ENCODE measurements around the gene GBA3.

GBA3 gene

GRCh38 chr4:22692736-22693135 is at the start of gene GBA3:
Gene GBA3 (plus strand): TSS chr4:22692937.
- no peak for DNase-seq

GRCh38 chr4:22643952-22644351 is 48.8 kb upstream of the GBA3 start:
- DNase-seq = no peak

DNA sequence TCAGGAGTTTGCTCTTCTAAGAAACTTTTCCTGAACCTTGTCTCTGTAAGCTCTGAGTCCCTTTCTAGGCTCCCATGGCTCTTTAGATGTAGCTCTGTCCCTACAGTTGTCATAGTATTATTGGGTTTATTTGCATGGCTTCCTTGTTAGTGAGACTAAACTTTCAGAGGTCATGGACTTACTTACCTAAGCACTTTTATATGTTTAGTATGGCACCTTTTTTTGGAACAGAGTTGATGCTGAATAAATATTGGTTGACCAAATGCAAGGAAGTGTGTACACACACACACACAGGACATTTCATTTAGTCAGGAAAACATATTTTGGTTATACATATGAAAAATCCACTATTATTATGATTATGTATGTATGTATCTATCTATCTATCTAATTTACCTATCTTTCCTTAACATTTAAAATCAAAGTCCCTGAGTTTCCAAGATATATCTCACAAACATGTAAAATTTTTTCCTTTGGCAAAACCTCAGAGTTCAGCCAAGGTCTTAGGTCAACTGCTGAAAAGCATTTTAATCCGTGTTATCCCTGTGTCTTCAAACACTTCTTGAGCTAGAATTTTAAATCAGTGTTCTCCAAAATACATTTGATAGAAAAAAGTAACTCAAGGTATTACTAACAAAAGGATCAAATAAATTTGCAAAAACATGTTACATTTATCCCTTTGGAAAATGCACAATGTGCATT is 47.1 kb upstream of the GBA3 start:
- no peak for DNase-seq

- no peak for DNase-seq
These were observed 43.7 kb upstream of the GBA3 start for GRCh38 chr4:22648996-22649395.

- no peak for DNase-seq
These were observed 42.0 kb upstream of the GBA3 start for GRCh38 chr4:22650771-22651170.

DNA sequence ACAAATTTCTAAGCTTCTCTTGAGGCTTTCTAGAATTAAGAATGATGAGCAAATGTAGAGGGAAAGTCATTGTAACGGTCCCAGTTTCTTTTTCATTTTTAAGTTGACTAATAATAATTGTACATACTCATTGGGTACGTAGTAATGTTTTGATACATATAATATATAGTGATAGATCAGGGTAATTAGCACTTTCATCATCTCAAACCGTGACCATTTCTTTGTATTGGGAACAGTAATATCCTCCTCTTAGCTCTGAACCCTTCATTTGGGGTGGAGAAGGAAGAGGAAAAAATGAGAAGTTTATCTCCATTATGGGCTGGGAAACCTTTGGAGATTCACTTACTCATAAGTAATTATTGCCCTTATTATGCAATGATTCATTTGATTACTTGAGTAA is 39.0 kb upstream of the GBA3 start:
- DNase-seq = no peak

GRCh38 chr4:22661443-22661842 is 31.3 kb upstream of the GBA3 start:
- no peak for DNase-seq

DNA sequence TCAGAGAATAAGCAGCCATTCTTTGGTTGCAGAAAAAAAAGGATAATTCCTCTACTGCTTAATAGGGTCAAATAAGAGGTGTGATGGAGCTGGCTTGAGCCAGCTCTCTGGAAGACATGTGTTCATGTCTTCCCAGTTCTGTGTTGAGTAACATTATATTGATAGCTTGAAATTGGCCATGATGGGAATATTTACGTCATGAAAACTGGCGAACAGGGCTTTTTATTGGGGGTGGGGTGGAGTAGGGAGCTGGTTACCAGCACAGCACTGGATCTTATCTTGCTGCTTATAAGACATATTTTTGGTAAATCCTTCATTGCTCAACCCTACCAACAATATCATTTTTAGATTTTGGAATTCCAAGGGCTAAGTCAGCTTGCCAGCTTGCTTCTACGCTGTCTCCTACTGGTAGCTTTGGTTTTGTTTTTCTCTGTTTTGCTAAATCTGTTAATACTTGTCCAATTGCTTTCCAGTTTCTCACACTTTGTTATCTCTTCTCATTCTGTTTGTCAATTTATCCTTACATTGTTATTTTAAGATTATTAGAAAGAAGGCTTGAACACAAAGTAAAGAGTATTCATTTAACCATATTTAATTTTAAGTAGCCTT is 25.3 kb upstream of the GBA3 start:
- no peak for DNase-seq

DNA sequence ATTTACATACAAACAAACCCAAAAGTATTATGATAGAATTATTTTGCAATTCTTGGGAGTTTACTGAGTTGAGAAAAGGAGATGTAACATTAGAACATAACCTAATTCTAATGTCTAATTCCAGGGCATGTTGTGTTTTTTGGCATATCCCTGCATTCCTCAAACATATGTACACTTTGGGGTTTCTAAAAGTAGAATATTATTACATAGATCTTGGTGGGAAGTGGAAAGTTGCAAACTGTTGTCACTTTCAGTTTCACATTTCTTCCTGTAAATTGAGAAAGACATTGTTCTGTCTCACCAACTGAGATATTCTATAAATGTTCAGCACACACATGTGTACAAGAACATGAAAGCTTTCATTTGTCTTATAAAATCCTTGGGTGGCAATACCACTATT is 24.4 kb upstream of the GBA3 start:
- no peak for DNase-seq

DNA sequence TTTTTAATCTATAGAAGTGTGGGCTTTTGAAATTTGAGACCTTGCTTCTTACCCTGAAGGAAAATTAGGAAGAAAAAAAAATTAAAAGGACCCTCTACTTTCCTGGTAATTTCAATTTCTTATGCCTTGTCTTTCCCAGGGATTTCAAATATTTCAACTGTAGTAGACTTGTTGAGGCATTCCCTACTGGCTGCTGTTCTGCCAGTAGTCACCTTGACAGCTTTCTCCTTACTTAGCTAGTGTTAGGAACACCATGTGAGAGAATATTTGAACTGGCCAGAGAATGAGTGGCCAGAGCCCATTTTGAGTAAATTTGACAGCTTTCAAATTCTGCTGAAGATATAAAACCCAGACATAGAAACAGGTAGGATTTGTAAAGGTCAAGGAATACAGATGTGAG is 24.0 kb upstream of the GBA3 start:
- DNase-seq = no peak

GRCh38 chr4:22670956-22671355 is 21.8 kb upstream of the GBA3 start:
- DNase-seq = no peak

- no peak for DNase-seq
These were observed 20.2 kb upstream of the GBA3 start for GRCh38 chr4:22672519-22672918.

- DNase-seq = no peak
These were observed 19.8 kb upstream of the GBA3 start for GRCh38 chr4:22672944-22673343.

- DNase-seq = no peak
These were observed 18.0 kb upstream of the GBA3 start for GRCh38 chr4:22674700-22675099.

- no peak for DNase-seq
These were observed 16.7 kb upstream of the GBA3 start for GRCh38 chr4:22676063-22676462.

DNA sequence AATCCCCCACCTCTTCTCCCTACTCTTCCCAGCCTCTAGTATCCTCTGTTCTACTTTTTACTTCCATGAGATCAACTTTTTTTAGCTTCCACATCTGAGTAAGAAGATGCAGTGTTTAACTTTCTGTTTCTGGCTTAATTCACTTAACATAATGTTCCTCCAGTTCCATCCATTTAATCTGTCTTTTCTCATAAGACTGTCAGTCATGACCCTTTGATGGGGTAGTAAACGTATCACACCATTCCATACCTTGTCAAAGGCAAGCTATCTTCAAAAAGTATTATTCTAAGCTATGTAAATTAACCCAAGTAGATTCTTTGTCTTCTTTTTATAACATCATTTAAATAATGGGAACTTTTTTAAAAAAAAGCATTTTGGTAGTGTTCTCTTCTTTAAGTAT is 15.0 kb upstream of the GBA3 start:
- DNase-seq = no peak

GRCh38 chr4:22678940-22679854 is 13.5 kb upstream of the GBA3 start:
- DNase-seq = no peak

DNA sequence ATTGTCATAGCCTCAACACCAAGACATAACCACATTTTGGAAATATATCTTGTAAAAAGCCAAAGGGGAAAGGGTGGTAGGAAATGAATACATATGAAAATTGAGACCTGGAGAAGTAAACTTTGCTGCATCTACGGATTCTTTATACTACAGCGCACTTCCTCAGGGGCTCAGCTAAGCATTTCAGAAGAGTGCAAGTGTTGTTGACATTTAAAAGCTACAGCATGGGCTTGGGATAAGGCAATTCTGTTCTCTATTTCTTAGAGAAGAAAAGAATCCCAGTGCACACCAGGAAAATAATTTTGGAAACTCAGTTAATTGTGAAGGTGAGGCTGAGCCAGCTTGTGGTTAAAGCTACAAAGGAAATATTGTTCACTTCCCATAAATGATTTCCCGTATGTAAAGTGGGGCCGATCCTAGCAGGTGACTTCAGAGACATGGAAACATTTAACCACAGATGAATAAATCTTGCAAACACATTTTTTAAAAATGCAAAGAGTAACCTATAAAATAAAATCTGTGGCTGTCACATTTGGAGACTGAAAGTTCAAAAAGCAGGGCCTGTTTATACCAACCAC is 12.6 kb upstream of the GBA3 start:
- no peak for DNase-seq

DNA sequence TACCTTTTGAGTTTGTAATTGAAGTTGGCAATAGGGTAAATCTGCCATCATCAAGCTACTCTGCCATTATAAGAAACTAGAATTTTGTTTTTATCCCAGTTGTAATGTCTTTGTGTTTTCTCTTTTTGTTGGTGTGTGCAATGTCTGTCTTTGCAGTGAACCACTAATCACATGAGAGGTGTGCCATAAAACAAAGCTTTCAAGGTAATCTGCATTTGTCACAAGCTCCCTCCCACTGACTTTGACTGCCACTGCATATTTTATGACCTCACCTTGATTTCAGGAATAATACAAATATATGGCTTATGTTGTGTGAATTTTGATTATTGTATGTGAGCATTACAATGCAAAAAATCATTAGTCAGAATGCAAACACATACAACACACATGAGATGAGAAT is 9.0 kb upstream of the GBA3 start:
- no peak for DNase-seq

- no peak for DNase-seq
These were observed 6.6 kb upstream of the GBA3 start for GRCh38 chr4:22686141-22686540.

DNA sequence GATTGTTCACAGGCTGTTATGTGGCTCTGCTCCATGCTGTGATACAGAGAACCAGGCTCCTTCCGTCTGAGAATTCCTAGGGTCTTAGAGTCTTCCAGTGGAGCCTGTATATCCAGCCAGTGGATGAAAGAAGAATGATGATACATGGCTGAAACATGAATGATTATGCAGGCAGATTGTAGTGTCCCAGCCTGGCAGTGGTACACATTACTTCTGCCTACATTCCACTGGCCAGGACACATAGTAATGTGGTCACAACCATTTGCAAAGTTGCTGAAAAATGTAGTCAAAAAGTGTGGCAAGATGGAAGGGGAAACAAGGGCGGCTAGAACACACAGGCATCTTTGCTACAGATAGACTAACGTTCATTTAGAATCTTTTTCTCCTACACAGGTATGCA is 4.5 kb upstream of the GBA3 start:
- DNase-seq = no peak

- DNase-seq = no peak
These were observed 3.3 kb upstream of the GBA3 start for GRCh38 chr4:22689428-22689827.

GRCh38 chr4:22695029-22695428 is 2.3 kb downstream of the GBA3 start:
- DNase-seq = no peak

DNA sequence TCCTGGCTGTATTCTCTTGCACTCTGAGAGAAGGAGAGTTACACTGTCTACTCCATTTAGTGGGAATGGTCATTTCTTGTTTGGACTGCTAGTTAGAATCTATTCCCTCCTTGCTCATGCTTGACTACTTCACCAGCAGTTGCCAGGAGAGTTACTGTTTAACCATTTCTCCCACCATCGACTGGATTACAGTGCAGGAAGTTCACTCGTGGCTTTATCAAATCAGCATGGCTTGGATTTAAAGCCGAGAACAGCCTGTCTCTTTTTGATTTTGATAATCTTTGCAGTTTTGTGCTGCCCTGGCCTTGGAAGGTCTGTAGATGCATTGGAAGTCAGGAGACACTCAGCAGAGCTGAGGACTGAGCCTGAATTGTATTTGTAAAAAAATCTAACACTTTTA is 3.2 kb downstream of the GBA3 start:
- no peak for DNase-seq
